AML-193 (cell line): ENCODE results near the gene MRTFB.
"Not testable (repeated sequence)": the region's sequence is repeated elsewhere in the genome, so short reads cannot be mapped to it uniquely, and the experiment has no call there.

Source experiments
- DNase-seq, 2 experiments: peaks; one replicate each; lab custom pipeline; 2025; lab: John Stamatoyannopoulos, UW

The MRTFB gene, protein sequence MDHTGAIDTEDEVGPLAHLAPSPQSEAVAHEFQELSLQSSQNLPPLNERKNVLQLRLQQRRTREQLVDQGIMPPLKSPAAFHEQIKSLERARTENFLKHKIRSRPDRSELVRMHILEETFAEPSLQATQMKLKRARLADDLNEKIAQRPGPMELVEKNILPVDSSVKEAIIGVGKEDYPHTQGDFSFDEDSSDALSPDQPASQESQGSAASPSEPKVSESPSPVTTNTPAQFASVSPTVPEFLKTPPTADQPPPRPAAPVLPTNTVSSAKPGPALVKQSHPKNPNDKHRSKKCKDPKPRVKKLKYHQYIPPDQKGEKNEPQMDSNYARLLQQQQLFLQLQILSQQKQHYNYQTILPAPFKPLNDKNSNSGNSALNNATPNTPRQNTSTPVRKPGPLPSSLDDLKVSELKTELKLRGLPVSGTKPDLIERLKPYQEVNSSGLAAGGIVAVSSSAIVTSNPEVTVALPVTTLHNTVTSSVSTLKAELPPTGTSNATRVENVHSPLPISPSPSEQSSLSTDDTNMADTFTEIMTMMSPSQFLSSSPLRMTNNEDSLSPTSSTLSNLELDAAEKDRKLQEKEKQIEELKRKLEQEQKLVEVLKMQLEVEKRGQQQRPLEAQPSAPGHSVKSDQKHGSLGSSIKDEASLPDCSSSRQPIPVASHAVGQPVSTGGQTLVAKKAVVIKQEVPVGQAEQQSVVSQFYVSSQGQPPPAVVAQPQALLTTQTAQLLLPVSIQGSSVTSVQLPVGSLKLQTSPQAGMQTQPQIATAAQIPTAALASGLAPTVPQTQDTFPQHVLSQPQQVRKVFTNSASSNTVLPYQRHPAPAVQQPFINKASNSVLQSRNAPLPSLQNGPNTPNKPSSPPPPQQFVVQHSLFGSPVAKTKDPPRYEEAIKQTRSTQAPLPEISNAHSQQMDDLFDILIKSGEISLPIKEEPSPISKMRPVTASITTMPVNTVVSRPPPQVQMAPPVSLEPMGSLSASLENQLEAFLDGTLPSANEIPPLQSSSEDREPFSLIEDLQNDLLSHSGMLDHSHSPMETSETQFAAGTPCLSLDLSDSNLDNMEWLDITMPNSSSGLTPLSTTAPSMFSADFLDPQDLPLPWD

DNA sequence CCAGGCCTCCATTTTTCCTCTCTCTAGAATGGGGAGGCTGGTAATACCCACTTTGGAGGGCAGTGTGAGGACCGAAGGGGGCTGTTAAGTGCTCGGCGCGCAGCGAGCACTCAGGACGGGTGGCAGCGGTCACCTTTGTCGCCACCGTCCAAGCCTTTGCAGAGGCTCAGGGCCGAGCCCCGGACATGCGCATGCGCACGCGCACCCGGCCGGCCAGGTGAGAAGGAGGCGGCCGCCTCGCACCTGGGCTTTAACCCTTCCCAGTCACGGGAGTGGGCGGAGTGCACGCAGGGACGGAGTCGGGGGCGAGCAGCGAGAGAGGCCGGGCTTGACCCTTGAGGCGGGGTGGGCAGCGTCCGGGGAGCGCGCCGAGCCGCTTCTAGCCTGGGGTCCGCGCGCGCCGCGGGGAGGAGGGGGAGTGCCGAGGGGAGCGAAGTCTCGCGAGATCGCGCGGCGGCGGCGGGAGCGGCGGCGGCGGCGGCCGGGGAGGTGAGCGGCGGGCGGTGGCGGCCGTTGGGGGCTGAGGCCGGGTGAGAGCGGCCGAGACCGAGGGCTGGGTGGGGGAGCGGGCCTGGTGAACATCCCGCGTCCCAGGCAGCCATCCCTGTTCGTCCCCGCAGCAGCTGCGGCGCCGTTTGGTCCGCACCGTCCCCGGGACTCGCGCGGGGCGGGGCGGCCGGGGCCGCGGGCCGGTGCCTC is at the start of gene MRTFB:
MRTFB (plus strand) TSS at position 443 of the 699 bp plus-strand sequence. CDS start 69,288 bp downstream, outside the sequence.
- peak; percentile 13 to 32 for DNase-seq

DNA sequence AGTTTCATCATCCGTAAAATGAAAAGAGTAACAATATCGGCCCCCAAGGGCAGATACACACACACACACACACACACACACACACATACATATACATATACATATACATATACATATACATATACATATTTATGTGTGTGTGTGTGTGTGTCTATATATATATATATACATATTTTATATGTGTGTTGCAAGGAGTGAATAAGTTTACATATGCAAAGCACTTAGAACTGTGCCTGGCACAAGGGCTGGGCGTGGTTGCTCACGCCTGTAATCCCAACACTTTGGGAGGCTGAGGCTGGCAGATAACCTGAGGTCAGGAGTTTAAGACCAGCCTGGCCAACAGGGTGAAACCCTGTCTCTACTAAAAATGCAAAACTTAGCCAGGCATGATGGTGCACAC is 47.6 kb upstream of the MRTFB start:
- not testable (repeated sequence) for DNase-seq

DNA sequence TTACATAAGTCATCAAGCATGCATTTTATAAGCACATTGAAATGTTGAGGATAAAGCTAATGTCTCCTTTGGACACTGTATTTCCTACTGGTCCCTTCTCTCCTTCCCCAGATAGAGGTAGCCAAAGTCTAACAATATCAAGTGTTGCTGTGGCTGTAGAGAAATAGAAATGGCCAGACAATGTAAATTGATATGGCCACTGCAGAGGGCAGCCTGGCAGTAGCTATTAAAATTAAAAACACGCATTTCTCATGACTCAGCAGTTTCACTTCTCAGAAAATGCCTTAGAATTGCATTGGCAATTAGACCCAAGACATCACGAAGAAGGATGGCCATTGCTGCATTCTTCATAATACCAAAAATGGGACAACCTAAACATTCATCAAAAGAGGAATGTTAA is 46.8 kb upstream of the MRTFB start:
- no peak for DNase-seq

DNA sequence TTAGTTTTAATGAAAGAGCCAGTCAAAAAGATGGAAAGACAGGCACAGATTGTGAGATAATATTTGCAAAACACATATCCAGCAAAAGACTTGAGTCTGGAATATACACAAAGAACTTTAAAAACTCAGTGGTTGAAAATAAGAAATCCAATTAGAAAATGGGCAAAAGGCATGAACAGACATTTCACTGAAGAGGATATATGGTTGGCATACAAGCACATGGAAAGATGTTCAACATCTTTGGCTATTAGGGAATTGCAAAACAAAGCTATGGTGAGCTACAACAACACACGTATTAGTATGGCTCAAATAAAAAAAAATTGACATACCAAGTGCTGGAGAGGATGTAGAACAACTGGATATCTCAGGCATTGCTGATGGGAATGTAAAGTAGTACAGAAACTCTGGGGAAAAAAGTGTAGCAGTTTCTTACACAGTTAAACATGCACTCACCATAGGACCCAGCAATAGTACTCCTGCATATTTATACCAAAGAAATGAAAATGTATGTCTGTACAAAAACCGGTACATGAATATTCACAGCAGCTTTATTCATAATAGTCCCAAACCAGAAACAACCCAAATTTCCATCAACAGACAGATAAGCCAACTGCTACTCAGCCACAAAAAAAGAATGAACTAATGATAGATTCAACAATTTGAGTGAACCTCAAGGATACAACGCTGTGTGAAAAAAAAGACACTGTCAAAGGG is 44.4 kb upstream of the MRTFB start:
- no peak for DNase-seq

DNA sequence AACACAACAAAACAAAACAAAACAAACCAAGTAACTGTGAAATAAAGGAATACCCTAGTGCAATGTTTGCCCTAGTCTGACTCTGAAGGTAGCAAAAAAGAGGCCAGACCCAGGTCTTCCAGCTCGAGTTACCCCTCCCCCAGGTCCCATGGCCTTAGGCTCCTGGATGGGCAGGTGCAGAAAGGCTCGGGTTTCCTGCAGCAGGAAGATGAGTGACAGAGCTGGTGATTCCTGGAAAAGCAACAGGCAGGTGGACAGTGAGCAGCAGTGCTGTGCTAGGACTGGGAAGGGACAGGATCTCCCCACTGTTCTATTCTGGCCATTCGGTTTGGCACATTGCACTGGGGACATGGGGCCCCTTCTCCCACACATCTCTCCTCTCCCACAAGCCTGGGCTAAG is 42.9 kb upstream of the MRTFB start:
- no peak for DNase-seq

DNA sequence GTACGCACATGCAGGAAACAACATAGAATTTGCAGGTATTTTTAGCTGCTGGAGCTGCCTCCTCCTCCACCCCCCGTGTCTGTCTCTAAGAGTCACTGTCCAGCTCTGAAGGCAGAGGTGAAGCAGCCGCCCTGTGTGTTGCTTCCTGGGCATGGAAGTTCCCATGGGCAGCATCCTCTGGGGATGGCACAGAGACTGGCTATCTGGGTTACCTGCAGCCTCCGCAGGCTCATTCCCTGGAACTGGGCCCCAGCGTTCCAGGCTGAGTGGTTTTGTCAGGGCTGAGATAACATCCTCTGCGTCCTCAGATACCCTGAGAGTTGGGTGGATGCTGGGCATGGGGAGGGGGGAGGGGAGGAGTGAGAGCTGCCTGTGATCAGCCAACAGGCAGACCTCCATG is 41.5 kb upstream of the MRTFB start:
- DNase-seq = no peak

DNA sequence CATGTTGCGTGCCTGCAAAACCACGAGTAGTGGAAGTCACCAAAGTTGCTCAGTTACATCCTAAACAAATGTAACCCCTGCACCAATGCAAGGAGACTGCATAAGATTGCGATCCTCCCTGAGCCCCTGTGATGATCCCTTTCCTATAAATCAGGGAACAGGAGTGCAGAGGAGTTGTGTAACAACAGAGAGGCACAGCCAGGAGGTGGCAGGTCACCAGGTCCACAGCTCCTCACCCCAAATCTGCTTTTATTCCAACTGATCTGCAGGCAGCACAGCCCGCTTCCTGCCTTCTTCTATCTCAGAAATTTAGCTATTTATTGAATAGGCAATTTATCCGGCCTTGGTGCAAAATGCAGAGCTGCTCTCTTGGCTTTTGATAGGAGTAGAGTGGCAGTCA is 36.0 kb upstream of the MRTFB start:
- DNase-seq = no peak

DNA sequence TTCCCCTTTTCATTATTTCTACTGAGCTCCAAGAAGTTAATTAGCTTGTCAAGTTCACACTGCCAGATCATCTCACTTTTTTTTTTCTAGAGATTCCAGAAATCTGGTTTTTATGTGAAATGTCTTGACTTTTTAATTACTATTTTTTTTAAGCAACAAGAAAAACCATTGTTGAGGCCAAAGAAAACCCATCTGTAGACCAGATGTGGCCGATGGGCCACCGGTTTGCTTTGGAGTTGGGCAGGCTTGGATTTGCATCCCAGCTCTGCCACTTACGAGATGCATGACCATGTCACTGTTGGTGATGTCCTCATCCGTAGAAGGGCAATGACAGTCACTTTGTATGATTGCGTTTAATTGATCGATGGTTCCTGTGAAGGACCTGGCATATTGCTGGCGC is 34.2 kb upstream of the MRTFB start:
- no peak for DNase-seq

DNA sequence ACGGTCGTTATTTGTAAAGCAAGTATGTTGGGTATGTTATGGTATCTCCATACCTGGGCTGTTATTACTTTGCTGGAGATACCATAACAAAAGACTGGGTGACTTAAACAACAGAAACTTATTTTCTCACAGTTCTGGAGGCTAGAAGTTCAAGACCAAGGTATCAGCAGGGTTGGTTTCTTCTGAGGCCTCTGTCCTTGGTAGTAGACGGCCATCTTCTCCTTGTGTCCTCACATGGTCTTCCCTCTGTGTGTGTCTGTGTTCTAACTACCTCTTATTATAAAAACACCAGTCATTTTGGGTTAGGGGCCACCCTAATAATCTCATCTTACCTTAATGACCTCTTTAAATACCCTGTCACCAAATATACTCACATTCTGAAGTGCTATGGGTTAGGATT is 33.2 kb upstream of the MRTFB start:
- no peak for DNase-seq

DNA sequence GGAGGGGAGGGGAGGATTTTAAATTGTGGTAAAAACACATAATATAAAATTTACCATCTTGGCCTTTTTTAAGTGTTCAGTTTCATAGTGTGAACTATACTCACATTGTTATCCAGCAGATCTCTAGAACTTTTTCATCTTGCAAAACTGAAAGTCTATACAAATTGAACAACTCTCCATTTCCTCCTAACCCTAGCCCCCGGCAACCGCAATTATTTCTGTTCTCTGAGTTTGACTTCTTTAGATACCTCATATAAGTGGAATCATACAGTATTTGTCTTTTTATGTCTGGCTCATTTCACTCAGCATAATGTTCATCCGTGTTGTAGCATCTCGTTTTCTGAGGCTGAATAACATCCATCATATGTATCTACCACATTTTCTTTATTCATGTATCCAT is 30.0 kb upstream of the MRTFB start:
- DNase-seq = no peak

DNA sequence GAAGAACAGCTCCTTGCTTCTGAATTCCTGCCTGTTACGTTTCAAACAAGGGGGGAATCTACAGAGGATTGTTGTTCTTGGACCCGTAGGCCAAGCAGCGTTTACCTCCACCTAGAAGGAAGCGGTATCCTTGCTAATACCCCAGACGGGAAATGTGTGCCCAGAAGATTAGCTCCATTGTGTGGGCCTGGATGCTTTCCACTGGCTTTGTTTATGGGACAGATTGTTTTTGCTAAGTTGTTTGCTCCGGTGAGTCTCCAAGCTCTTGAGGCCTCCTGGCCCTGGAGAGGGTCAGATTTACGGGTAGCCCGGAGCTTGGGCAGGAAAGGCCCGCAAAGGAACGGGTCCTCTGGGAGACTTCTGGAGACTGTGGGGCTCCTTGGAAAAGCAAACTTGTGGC is 28.4 kb upstream of the MRTFB start:
- DNase-seq = no peak

DNA sequence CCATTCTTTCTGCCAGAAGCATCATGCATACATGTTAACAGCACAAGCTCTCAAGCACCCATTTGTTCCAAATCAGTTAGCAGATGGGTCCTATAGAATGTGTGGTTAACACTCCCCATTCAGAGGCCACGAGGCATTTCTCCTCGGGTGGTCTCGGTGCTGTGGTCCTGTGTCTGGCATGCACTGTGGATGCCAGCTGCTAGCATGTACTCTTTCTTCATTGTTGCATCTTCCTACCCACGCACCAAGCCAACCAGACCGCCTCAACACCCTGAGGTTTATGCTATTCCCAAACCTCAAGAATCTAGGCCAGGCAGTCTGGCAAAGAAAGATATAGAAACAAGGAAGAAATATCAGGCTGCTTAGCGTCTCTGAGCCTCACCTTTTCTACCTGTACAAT is 27.8 kb upstream of the MRTFB start:
- DNase-seq = no peak

DNA sequence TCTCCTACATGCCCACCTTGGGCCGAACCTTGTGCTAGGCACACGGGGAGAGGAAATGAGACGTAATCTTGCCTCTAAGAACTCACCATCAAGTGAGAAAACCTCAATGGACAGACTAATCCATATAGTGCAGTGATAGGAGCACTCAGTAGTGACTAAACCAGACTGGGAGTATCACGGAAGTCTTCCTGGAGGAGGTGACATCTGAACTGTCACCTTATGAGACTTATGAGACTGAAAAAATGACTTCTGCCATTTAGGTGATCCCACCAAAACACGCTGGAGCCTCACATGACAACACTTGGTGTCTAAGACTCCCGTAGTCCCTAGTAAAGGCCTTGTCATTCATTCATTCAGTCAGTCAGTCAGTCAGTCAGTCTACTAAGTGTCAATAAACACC is 27.3 kb upstream of the MRTFB start:
- DNase-seq = no peak

DNA sequence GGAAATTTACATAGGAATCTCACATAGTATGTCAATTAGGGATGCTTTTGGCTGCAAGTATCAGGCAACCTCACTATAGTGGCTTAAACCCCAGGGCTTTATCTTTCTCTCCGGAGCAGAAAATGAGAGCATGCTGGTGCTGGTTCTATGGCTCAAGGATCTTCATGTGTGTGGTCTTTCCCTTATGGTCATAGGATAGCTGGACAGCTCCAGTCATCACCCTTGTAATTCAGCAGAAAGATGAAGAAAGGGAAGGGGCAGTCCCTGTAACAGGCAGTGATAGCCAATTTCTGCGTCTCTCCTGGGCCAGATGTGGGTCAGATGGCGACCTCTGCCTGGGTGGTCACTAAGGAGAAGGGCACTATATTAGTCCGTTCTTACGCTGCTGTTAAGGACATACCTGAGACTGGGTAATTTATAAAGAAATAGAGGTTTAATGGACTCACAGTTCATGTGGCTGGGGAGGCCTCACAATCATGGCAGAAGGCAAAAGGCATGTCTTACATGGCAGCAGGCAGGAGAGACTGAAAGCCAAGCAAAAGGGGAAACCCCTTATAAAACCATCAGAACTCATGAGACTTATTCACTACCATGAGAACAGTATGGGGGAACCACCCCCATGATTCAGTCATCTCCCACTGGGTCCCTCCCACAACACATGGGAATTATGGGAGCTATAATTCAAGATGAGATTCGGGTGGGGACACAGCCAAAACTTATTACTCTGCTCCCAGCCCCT is 23.8 kb upstream of the MRTFB start:
- not testable (repeated sequence) for DNase-seq

DNA sequence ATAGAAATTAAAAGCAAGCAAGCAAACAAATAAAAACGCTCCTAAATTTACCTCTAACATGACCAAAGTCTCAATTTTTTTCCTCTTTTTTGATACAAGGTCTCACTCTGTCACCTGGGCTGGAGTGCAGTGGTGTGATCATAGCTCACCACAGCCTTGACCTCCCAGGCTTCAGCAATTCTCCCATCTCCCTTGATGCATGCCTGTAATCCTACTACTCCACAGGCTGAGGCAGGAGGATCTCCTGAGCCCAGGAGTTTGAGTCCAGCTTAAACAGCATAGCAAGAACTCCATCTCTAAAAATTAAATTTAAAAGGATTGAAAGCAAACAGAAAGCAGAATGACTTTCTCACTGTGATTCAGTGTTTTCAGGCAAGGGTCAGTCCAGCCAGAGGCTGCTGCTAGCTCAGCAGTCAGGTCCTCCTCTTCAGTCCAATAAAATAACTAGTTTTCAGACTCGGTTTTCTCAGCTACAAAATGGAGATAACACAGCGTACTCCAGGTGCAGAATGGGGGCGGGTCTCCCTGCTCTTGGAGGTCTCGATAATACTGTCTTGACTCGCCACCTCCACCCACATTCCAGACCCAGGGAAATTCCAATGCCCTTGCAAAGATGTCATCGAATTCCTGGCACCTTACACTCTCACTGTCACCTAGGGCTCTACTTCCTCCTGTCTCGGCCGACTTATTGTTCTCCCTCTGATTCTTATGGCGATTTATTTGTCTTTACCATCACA is 20.7 kb upstream of the MRTFB start:
- DNase-seq = no peak

DNA sequence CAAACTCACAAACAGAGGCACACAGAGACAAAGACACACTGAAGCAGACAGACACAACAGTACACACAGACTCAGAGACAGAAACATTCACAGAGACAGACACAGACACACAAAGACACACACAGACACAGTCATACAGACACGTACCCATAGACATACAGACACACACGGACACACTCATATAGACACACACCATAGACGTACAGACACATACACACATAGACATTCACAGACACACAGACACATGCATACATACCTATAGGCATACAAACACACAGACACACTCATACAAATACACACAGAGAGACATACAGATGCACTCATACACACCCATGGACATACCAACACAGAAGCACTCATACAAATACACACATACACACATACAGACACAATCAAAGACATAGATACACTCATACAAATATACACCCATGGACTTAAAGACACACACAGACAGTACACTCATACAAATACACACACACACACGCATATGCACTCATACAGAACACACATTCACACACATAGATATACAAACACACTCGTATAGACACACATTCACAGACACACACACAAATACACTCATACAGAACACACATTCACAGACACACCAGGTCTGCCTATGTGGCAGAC is 19.9 kb upstream of the MRTFB start:
- no peak for DNase-seq

DNA sequence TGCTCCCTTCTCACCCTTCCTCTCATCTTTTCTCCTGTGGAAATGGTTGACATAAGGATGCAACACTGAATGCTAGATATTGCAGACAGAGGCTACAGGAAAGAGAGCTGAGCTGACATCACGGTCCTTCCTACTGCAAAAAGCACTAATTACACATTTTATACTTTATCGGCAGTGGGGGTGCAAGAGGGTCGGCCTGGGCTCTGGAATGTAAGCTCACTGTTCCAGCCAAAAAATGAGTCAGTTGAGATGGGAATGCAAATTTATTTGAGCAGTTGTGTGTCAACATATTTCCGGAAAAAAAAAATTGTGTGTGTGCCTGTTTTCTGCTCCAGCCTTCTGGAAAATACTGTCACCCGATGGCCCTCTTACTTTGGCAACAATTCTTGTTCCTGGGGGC is 14.1 kb upstream of the MRTFB start:
- DNase-seq = no peak

DNA sequence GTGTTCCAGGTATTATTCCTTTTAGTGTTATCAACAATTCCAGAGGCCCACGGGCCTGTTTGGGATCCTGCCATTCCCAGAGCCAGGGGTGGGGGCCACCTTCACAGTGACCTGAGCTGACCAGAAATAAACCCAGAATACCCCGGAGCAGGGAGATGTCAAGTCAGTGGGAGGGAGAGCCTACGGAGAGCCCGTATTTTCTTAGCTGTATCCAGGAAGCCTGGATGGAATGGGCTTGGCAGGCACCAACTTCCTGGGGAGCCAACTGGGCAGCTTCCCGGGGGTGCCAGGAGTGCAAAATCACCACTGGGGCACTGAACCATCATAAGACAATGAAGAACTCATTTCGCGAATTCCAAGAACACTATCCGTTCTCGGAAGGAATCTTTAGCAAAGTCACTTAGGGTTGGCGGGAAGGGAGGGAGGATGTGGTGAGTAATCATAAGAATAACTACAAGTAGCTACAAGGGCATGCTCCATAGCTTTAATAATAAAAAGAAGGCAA is 13.2 kb upstream of the MRTFB start:
- DNase-seq = no peak

DNA sequence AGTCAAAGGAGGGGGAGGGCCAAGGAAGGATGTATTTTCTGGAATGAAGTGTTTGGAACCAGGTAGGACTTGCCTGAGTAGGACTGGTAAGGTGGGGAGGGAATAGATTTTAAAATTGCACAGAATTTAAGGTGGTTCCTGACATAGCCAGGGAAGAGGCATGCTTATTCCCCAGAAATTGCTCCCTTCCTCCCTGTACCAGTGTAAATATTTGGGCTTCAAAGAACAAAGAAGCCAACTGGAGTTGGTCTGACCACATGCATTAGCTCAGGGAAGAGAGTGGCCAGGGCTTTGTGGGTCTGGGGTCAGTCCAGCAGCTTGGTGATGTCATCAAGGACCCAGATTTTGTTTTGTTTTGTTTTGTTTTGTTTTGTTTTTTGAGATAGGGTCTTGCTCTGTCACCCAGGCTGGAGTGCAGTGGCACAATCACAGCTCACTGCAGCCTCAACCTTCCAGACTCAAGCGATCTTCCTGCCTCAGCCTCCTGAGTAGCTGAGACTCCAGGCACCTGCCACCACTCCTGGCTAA is 9.3 kb upstream of the MRTFB start:
- no peak for DNase-seq
